ENCODE results near the gene SLC8A3.

SLC8A3 gene

GRCh38 chr14:70043001-70043400, 145.8 kb downstream of the SLC8A3 start:
- TF ChIP-seq CTCF (IDR thresholded peaks at IDR 0.05; ENCODE audit: low read length) (no peak), EZH2 (IDR thresholded peaks at IDR 0.05; ENCODE audit: borderline replicate concordance, low read length) (no peak)
- no peak overlapping the region for H3K4me2 ChIP-seq (ENCODE audit: low read length)
- no peaks in the 10 kb centered on the region for H3K27me3 ChIP-seq (ENCODE audit: insufficient read depth, low read length)
- H4K20me1 ChIP-seq (ENCODE audit: insufficient read depth, low read length), result no peaks in the 10 kb centered on the region
- H3K9me3 ChIP-seq (ENCODE audit: low read length), result no peaks in the 10 kb centered on the region
- H2AFZ ChIP-seq (ENCODE audit: low read length), result no peak overlapping the region
- H3K4me1 ChIP-seq (ENCODE audit: insufficient read depth, low read length, severe bottlenecking), result no peaks in the 10 kb centered on the region
- H3K79me2 ChIP-seq (ENCODE audit: insufficient read depth, low read length), result no peaks in the 10 kb centered on the region
- H3K9ac ChIP-seq (ENCODE audit: low read length), result no peak overlapping the region
- H3K9me2 ChIP-seq (ENCODE audit: low read depth, low read length), result no peaks in the 10 kb centered on the region
- no peaks in the 10 kb centered on the region for H3K36me3 ChIP-seq (ENCODE audit: insufficient read depth, low read length)
- no peak overlapping the region for H3K4me3 ChIP-seq (ENCODE audit: low read depth, low read length, poor library complexity, severe bottlenecking)
- H3K27ac ChIP-seq (ENCODE audit: low read depth, low read length, poor library complexity, severe bottlenecking), result no peak overlapping the region
- no peaks in the 10 kb centered on the region for H3F3A ChIP-seq (ENCODE audit: insufficient read depth, low read length)

- no peak overlapping the region for H3K4me2 ChIP-seq (ENCODE audit: low read length)
- H3K4me3 ChIP-seq (ENCODE audit: low read depth, low read length, poor library complexity, severe bottlenecking), result no peak overlapping the region
- H2AFZ ChIP-seq (ENCODE audit: low read length), result no peak overlapping the region
- no peak for TF ChIP-seq EZH2 (IDR thresholded peaks at IDR 0.05; ENCODE audit: borderline replicate concordance, low read length)
- TF ChIP-seq CTCF (IDR thresholded peaks at IDR 0.05; ENCODE audit: low read length), result no peak
- no peaks in the 10 kb centered on the region; the same call in 1 of the 2 replicates for H3K27me3 ChIP-seq (ENCODE audit: insufficient read depth, low read length)
- H3K9me3 ChIP-seq (ENCODE audit: low read length), result no peaks in the 10 kb centered on the region
- H3F3A ChIP-seq (ENCODE audit: insufficient read depth, low read length), result no peaks in the 10 kb centered on the region
- H3K36me3 ChIP-seq (ENCODE audit: insufficient read depth, low read length), result no peaks in the 10 kb centered on the region
- H4K20me1 ChIP-seq (ENCODE audit: insufficient read depth, low read length), result no peaks in the 10 kb centered on the region
- no peak overlapping the region for H3K9ac ChIP-seq (ENCODE audit: low read length)
- H3K4me1 ChIP-seq (ENCODE audit: insufficient read depth, low read length, severe bottlenecking), result no peaks in the 10 kb centered on the region
- no peaks in the 10 kb centered on the region for H3K79me2 ChIP-seq (ENCODE audit: insufficient read depth, low read length)
- H3K9me2 ChIP-seq (ENCODE audit: low read depth, low read length), result no peaks in the 10 kb centered on the region
- H3K27ac ChIP-seq (ENCODE audit: low read depth, low read length, poor library complexity, severe bottlenecking), result no peak overlapping the region
These were observed 152.1 kb downstream of the SLC8A3 start for GRCh38 chr14:70036665-70037064.

- Histone ChIP-seq H3K4me1 (ENCODE audit: insufficient read depth, low read length, severe bottlenecking) (no peaks in the 10 kb centered on the region), H3K9me3 (ENCODE audit: low read length) (no peaks in the 10 kb centered on the region), H3K9me2 (ENCODE audit: low read depth, low read length) (no peaks in the 10 kb centered on the region), H3K79me2 (ENCODE audit: insufficient read depth, low read length) (no peaks in the 10 kb centered on the region), H3K4me3 (ENCODE audit: low read depth, low read length, poor library complexity, severe bottlenecking) (no peak overlapping the region), H3K27me3 (ENCODE audit: insufficient read depth, low read length) (no peaks in the 10 kb centered on the region; the same call in 1 of the 2 replicates), H3K4me2 (ENCODE audit: low read length) (no peak overlapping the region), H2AFZ (ENCODE audit: low read length) (no peak overlapping the region), H3K36me3 (ENCODE audit: insufficient read depth, low read length) (no peaks in the 10 kb centered on the region), H4K20me1 (ENCODE audit: insufficient read depth, low read length) (no peaks in the 10 kb centered on the region), H3K27ac (ENCODE audit: low read depth, low read length, poor library complexity, severe bottlenecking) (no peak overlapping the region), H3F3A (ENCODE audit: insufficient read depth, low read length) (no peaks in the 10 kb centered on the region), H3K9ac (ENCODE audit: low read length) (no peak overlapping the region)
- TF ChIP-seq CTCF (IDR thresholded peaks at IDR 0.05; ENCODE audit: low read length), result no peak
- no peak for TF ChIP-seq EZH2 (IDR thresholded peaks at IDR 0.05; ENCODE audit: borderline replicate concordance, low read length)
These were observed 154.5 kb downstream of the SLC8A3 start for GRCh38 chr14:70034257-70034656.
